Central memory CD4-positive, alpha-beta T cell (primary cell): ENCODE data around the gene IDI2.

Source experiments
- DNase-seq: peaks from one replicate; pipeline ENCODE4 v3.0.0; 2022

Gene IDI2

DNA sequence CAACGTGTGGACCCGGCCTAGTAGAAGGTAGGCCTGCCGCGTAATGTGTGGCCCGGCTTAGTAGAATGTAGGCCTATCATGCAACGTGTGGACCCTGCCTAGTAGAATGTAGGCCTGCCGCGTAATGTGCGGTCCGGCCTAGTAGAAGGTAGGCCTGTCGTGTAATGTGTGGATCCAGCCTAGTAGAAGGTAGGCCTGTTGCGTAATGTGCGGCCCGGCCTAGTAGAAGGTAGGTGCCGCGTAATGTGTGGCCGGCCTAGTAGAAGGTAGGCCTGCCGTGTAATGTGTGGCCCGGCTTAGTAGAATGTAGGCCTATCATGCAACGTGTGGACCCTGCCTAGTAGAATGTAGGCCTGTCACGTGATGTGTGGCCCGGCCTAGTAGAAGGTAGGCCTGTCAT lies 49.3 kb downstream of the IDI2 start:
- DNase-seq: no peak

DNA sequence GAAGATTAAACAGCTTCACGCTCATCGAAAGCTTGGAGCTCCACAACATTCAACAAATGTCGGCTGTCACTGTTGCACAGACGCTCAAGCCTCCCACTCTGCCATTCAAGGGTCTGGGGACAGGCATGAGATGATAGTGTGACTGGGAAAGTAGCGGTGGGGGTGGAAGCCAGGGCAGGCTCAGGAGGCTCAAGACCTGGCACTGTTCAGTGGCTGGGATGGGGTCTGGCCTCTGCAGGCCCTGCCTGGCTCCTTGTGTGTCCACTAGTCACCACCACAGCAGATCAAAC lies 50.9 kb downstream of the IDI2 start:
- DNase-seq: no peak

DNA sequence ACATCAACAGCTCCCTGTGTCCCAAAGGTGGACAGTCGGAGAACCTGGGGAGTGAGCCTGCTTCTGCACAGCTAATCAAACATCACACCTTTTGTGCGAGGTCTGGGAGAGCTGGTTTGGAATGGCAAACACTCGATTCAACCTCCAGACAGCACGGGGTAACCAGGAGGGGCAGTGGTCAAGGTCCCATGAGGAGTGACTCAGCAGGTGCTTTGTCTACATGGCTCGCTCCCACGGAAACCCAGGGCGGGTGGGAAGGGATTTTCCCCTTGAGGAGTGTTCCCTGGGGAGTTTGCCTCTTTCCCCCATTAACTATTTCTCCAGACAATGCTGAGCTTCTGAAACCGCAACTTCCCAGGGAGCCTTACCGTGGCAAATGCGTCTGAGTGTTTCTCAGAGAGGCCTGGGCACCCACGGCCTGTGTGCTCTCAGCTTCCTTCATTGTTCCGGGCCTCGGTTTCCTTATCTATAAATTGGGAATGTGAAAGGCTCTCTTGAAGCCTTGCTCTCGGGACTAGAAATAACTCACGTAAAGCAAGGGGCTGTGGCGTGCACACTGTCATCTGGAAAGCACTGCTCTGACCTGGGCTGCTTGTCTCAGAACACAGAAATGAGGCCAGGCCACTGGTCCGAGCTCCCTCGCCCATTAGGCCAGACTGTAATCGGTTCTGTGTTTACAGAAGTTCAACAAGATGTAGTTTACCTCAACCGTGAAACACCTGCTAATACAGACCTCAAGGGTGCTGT lies 51.4 kb downstream of the IDI2 start:
- DNase-seq: no peak

DNA sequence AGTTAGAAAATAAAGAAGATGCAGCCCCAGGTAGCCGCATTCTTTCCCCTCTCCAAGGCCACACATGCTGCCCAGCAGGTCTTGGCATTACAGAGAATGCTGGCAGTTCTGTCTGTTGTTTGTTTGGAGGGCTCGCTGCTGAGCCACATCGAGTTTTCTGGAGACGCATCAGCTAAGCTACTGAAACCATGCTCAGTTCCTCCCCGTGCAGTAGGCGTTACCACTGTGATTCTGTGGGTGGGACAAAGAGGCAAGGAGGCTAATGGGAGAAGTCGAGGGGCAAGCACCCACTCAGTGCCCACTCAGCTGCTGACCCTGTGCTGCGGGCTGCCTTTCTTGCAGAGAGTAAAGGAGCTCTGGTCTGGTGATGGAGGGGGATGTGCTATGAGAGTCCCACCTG lies 52.9 kb downstream of the IDI2 start:
- no peak for DNase-seq

DNA sequence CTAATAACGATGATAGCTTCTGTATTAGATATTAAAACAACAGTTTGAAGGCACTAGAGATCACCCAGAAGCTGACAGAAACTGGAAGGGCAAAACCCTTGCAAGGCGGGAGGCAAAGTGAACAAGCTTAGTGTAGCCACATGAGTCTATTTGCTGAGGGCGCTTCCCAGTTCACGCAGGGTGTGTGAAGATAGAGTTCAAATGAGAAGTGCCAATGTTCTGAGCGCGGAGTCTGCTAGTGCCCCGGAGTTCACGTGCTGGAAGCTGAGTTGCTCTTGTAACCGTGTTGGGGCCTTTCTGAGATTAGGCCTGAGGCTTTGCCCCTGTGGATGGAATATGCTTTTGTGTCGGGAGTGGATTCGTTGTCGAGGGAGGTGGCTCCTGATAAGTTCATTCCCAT lies 54.0 kb downstream of the IDI2 start:
- no peak for DNase-seq

DNA sequence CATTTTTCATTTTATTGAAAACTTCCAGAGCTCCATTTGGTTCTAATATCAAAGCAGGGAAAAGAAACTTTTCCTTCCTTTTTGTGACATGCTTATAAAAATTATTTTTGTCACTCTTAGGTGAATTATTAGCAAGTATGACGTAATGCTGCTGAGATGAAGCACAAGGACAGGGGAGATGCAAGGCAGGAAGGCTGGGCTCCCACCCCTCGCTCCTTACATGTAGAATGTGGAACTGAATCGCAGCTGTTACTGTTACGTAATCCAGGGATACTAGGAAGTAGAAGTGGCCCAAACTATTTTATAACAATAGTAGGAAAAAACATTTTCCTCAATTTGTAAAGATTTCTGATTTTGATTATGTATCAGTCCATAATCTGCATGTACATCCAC lies 54.5 kb downstream of the IDI2 start:
- no peak for DNase-seq

DNA sequence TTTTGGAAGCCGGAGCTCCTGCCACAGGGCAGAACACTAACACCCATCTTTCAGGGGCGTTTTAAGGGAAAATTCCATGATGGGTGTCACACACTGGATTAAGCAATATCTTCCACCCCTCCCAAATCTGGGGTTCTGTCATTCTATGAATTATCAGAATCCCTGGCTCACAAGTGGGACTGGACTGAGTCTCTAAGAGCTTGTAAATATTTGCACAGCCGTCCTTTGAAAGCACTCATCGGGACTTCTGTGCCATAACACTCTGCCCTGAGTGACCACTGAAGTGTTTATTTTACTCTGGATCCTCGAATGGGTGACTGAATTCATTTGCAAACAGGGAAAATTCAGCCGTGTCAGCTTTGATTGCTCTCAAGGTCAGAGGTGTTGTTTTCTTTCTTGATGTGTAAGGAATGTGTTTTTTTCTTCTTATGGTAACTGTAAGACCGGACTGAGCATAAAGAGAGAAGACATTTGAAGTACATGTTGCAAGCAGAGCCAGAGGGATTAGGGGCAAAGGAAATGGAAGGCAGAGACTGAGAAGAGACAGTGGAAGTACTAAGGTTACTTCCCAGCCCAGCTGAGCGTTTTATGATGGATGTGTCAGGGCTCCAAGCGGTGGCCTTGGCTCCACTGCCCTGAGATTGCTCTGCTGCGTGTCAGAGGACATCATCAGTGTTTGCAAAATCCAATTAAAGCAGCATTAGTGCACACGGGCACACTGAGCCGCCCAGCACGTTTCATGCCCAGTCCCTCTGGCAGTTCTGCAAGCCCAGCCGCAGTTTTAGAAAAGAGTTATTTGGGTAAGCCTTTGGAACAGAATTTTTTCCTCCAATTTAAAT lies 55.1 kb downstream of the IDI2 start:
- DNase-seq: no peak

DNA sequence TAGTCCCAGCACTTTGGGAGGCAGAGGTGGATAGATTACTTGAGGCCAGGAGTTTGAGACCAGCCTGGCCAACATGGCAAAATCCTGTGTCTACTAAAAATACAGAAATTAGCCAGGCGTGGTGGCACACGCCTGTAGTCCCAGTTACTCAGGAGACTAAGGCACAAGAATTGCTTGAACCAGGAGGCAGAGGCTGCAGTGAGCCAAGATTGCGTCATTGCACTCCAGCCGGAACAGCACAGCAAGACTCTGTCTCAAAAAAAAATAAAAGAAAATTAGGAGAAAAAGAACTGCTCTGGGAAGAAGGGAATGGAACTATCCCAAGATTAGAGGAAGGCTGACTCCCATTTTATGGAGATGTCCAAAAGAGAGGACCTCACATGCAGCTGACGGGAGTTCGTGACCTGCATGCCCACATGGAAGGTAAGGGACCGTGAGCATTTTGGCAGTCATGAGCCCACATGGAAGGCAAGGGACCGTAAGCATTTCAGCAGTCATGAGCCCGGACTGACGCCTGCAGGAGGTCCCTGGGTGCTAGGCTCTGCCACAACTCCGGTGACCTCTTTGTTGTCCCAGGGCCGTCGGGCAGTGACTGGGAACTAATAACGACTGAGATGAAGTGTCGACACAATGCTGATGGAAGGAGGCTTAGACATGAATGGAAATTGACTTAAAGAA lies 56.0 kb downstream of the IDI2 start:
- no peak for DNase-seq
